Activated T-cell treated with anti-CD3 and anti-CD28 coated beads, Interleukin-2, amount 50 U/mL, for 24 hours (primary cell): ENCODE data around the gene FGF2.

ENCODE experiments used
- DNase-seq: peaks from one replicate; pipeline ENCODE4 v3.0.0-alpha.2; 2020
- H3K27ac Mint-ChIP-seq: 2 replicates; pipeline ENCODE4 v1.8.0; 2020; ENCODE audit warnings: mild to moderate bottlenecking, mixed read lengths
- H3K27me3 Mint-ChIP-seq: 2 replicates; pipeline ENCODE4 v1.8.0; 2020; ENCODE audit warnings: mixed read lengths
- H3K36me3 Mint-ChIP-seq: 2 replicates; pipeline ENCODE4 v1.8.0; 2020; ENCODE audit warnings: low read depth, mixed read lengths
- H3K4me1 Mint-ChIP-seq: 2 replicates; pipeline ENCODE4 v1.8.0; 2020; ENCODE audit warnings: low read depth, mixed read lengths
- H3K4me3 Mint-ChIP-seq: 2 replicates; pipeline ENCODE4 v1.8.0; 2020; ENCODE audit warnings: mild to moderate bottlenecking, moderate library complexity, mixed read lengths
- H3K9me3 Mint-ChIP-seq: 2 replicates; pipeline ENCODE4 v1.8.0; 2020; ENCODE audit warnings: mixed read lengths

FGF2 gene

DNA sequence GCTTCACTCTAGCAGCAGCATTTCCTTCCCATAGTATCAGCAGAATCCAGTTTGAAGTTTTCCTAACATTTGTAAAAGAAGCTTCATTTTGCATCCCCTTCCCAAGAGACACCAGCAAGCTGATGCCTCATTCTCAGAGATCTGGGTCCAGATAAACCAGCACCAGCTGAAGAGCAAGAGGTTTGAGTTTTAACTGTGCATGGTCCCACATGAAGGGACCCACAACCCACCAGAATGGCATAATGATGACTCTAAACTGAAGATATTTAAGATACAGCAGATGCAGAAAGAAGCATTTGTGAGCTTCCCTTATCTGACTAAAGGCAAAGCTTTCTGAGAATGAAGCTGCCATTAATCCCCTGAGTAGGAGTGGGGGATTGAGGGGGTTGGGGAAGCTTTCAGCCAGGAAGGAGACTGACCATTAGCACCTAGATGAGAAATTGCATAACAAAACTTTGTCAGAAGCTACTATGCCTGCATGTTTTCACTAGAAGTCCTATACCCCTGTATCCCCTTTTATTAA lies 77.2 kb downstream of the FGF2 start:
- H3K36me3 Mint-ChIP-seq = no peaks in the 10 kb centered on the region
- H3K27ac Mint-ChIP-seq = no peak overlapping the region
- H3K4me3 Mint-ChIP-seq = no peak overlapping the region
- no peaks in the 10 kb centered on the region for H3K4me1 Mint-ChIP-seq
- no peaks in the 10 kb centered on the region for H3K9me3 Mint-ChIP-seq
- DNase-seq = no peak
- no peaks in the 10 kb centered on the region for H3K27me3 Mint-ChIP-seq

DNA sequence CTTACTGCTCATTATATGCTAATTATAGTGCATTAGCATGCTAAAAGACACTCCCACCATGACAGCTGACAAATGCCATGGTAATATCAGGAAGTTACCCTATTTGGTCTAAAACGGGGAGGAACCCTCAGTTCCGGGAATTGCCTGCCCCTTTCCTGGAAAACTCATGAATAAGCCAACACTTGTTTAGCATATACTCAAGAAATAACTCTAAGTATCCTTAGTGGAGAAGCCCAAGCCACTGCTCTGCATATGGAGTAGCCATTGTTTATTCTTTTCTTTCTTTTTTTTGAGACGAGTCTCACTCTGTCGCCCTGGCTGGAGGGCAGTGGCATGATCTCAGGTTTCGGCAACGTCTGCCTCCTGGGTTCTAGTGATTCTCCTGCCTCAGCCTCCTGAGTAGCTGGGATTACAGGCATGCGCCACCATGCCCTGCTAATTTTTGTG lies 80.3 kb downstream of the FGF2 start:
- H3K9me3 Mint-ChIP-seq = no peaks in the 10 kb centered on the region
- no peak for DNase-seq
- H3K4me3 Mint-ChIP-seq = no peak overlapping the region
- no peaks in the 10 kb centered on the region for H3K36me3 Mint-ChIP-seq
- no peaks in the 10 kb centered on the region for H3K4me1 Mint-ChIP-seq
- no peak overlapping the region for H3K27ac Mint-ChIP-seq
- no peaks in the 10 kb centered on the region for H3K27me3 Mint-ChIP-seq

GRCh38 chr4:122908223-122908622 lies 81.6 kb downstream of the FGF2 start:
- no peak overlapping the region for H3K4me3 Mint-ChIP-seq
- H3K36me3 Mint-ChIP-seq = no peaks in the 10 kb centered on the region
- H3K27ac Mint-ChIP-seq = no peak overlapping the region
- no peaks in the 10 kb centered on the region for H3K4me1 Mint-ChIP-seq
- no peak for DNase-seq
- H3K27me3 Mint-ChIP-seq = no peaks in the 10 kb centered on the region
- no peaks in the 10 kb centered on the region for H3K9me3 Mint-ChIP-seq

GRCh38 chr4:122909683-122910082 lies 83.1 kb downstream of the FGF2 start:
- Mint-ChIP-seq H3K36me3 (no peaks in the 10 kb centered on the region), H3K4me3 (no peak overlapping the region), H3K27me3 (no peaks in the 10 kb centered on the region), H3K4me1 (no peaks in the 10 kb centered on the region), H3K9me3 (no peaks in the 10 kb centered on the region), H3K27ac (no peak overlapping the region)
- no peak for DNase-seq

DNA sequence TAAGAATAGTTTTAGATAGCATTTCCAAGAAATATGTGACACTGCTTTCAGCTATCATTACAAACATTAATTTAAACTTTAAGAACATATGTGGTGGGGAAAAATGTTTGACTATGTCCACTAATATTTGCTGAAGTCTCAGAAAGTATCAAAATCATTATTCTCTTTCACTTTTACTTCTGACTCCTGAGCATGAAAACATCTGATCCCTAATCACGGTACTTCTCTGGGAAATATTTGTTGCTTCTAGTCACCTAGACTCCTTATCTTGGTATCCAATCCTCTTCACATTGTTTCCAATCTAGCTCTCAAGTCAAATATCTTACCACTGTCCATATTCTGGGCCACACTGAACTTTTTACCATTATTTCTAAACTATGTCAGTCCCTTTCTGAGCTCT lies 85.0 kb downstream of the FGF2 start:
- DNase-seq = no peak
- Mint-ChIP-seq H3K27ac (no peak overlapping the region), H3K36me3 (no peaks in the 10 kb centered on the region), H3K27me3 (no peaks in the 10 kb centered on the region), H3K9me3 (no peaks in the 10 kb centered on the region), H3K4me1 (no peaks in the 10 kb centered on the region), H3K4me3 (no peak overlapping the region)

DNA sequence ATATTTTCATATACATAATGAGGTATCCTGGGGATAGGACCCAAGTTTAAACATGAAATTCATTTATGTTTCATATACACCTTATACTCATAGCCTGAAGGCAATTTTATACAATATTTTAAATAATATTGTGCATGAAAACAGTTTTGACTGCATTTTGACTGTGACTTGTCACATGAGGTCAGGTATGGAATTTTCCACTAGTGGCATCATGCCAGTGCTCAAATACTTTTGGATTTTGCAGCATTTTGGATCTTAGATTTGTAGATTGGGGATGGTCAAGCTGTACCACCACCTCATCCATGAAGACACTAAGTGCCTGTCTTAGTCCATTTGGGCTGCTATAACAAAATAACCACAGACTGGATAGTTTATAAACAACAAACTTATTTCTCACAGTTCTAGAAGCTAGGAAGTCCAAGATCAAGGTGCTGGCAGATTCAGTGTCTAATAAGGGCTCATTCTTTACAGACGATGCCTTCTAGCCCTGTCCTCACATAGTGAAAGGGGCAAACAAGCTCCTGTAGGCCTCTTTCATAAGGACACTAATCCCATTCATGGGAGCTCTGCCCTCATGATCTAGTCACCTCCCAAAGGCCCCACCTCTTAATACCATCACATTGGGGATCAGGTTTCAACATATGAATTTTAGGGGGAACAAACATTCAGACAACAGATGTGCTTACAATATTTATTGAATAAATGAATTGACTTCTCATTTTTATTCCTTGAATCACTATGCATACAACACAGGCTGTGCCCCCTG lies 86.4 kb downstream of the FGF2 start:
- no peaks in the 10 kb centered on the region for H3K9me3 Mint-ChIP-seq
- H3K27me3 Mint-ChIP-seq = no peaks in the 10 kb centered on the region
- no peaks in the 10 kb centered on the region for H3K36me3 Mint-ChIP-seq
- H3K4me1 Mint-ChIP-seq = no peaks in the 10 kb centered on the region
- no peak overlapping the region for H3K4me3 Mint-ChIP-seq
- no peak for DNase-seq
- no peak overlapping the region for H3K27ac Mint-ChIP-seq

- no peaks in the 10 kb centered on the region for H3K4me1 Mint-ChIP-seq
- H3K9me3 Mint-ChIP-seq = no peaks in the 10 kb centered on the region
- H3K27ac Mint-ChIP-seq = no peak overlapping the region
- H3K36me3 Mint-ChIP-seq = no peaks in the 10 kb centered on the region
- DNase-seq = no peak
- no peak overlapping the region for H3K4me3 Mint-ChIP-seq
- no peaks in the 10 kb centered on the region for H3K27me3 Mint-ChIP-seq
These were observed 87.8 kb downstream of the FGF2 start for GRCh38 chr4:122914292-122914904.

DNA sequence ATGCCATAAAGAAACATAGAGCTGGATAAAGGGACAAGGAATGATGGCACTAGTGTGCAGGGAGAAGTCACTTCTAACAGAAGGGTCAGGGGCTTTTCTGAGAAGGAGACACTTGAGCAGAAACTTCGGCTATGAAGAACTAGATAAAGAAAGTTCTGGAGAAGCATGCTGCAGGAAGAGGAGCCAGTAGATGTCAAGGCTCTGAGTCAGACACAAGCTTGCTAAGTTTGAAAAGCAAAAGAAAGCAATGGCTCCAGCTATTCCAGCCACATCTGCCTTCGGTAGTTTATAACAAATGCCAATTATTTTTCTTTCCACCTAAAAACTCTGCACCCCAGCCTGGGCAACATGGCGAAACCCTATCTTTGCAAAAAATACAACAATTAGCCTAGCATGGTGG lies 88.3 kb downstream of the FGF2 start:
- no peak overlapping the region for H3K27ac Mint-ChIP-seq
- no peaks in the 10 kb centered on the region for H3K9me3 Mint-ChIP-seq

GRCh38 chr4:122917731-122918130 lies 91.1 kb downstream of the FGF2 start:
- H3K4me3 Mint-ChIP-seq = no peak overlapping the region
- H3K36me3 Mint-ChIP-seq = peaks cover 6% of the 10 kb centered on the region

More for the DNA sequence above, 88.3 kb downstream of the FGF2 start:
- no peaks in the 10 kb centered on the region for H3K36me3 Mint-ChIP-seq
- no peak overlapping the region for H3K4me3 Mint-ChIP-seq
- H3K27me3 Mint-ChIP-seq = no peaks in the 10 kb centered on the region
- no peaks in the 10 kb centered on the region for H3K4me1 Mint-ChIP-seq
- DNase-seq = no peak

GRCh38 chr4:122920473-122920872 lies 93.8 kb downstream of the FGF2 start:
- Mint-ChIP-seq H3K36me3 (peaks cover 13% of the 10 kb centered on the region), H3K27ac (no peak overlapping the region), H3K4me1 (peaks cover 10% of the 10 kb centered on the region), H3K4me3 (no peak overlapping the region), H3K27me3 (no peaks in the 10 kb centered on the region), H3K9me3 (no peaks in the 10 kb centered on the region)
- DNase-seq = no peak

More at GRCh38 chr4:122917731-122918130, 91.1 kb downstream of the FGF2 start:
- Mint-ChIP-seq H3K9me3 (no peaks in the 10 kb centered on the region), H3K27me3 (no peaks in the 10 kb centered on the region), H3K27ac (no peak overlapping the region), H3K4me1 (peaks cover 8% of the 10 kb centered on the region)
- DNase-seq = no peak

DNA sequence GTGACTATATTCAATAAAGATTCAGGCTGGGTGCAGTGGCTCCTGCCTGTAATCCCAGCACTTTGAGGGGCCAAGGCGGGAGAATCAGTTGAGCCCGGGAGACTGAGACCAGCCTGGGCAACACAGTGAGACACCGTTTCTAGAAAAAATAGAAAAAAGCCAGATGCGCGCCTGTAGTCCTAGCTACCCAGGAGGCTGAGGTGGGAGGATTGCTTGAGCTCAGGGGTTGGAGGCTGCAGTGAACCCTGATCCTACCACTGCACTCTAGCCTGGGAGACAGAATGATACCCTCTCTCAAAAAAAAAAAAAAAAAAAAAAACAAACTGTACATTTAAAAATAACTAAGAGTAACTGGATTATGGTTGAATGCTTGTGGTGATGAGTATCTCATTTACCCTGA lies 94.7 kb downstream of the FGF2 start:
- no peak for DNase-seq
- Mint-ChIP-seq H3K27ac (no peak overlapping the region), H3K4me3 (no peak overlapping the region), H3K4me1 (peaks cover 10% of the 10 kb centered on the region), H3K9me3 (no peaks in the 10 kb centered on the region), H3K27me3 (no peaks in the 10 kb centered on the region), H3K36me3 (peaks cover 13% of the 10 kb centered on the region)

GRCh38 chr4:122921971-122922876 lies 95.6 kb downstream of the FGF2 start, which contains the start of gene NUDT6:
TSS of gene NUDT6 (minus strand) at chr4:122922597. CDS start at chr4:122922572, 25 bp downstream.
- Mint-ChIP-seq H3K9me3 (no peaks in the 10 kb centered on the region), H3K4me3 (no peak within 1 kb of the TSS), H3K27ac (peak within 1 kb of the TSS; percentile 96), H3K36me3 (peaks cover 15% of the 10 kb centered on the region), H3K27me3 (no peaks in the 10 kb centered on the region), H3K4me1 (peaks cover 16% of the 10 kb centered on the region)
- DNase-seq = peak; percentile 66

DNA sequence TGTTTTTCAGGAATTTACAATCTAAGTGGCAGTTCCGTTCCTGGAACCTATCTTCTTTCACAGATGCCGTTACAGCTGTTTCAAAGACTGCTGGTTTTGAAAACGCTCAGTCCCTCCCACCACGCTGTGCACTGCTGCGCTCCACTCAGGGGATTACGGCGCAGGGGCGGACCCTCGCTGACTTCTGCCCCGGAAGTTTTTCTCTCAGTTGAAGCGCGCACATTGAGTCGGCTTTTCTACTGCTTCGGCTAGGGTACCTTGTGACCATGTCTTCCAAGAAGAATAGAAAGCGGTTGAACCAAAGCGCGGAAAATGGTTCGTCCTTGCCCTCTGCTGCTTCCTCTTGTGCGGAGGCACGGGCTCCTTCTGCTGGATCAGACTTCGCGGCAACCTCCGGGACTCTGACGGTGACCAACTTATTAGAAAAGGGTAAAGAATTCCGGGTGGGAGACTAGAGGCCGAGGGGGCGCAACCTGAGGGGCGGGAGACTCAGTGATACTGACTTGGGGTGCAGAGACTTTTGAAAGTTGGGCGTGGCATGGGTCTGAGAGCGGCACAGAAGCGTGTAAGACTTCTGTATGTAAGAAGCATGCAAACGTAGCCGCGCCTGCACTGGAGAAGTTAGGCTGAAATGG lies 96.4 kb downstream of the FGF2 start:
- Mint-ChIP-seq H3K9me3 (no peaks in the 10 kb centered on the region), H3K4me1 (peaks cover 16% of the 10 kb centered on the region), H3K36me3 (peaks cover 21% of the 10 kb centered on the region), H3K27ac (peak overlapping the region; percentile 96), H3K4me3 (no peak overlapping the region), H3K27me3 (no peaks in the 10 kb centered on the region)
- DNase-seq = peak; percentile 89

DNA sequence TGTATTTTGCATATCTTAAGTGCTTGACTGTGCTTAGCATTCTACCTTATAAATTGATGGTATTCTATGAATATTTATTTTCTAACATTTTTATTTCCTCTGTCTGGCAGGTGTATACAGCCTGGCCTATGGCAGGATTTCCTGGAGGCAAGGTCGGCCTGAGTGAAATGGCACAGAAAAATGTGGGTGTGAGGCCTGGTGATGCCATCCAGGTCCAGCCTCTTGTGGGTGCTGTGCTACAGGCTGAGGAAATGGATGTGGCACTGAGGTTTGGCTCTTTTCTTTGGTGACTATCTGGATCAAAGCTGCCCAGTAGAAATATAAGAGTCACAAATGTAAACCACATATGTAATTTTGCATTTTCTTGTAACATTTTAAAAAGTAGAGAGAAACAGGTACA lies 102.3 kb downstream of the FGF2 start:
- Mint-ChIP-seq H3K4me1 (peaks cover 6% of the 10 kb centered on the region), H3K36me3 (peaks cover 56% of the 10 kb centered on the region), H3K27me3 (no peaks in the 10 kb centered on the region), H3K27ac (no peak overlapping the region), H3K4me3 (no peak overlapping the region), H3K9me3 (no peaks in the 10 kb centered on the region)
- no peak for DNase-seq
